PC-9 (cell line): ENCODE data around the gene ALKBH5. TPM values are rescaled to one million over a fixed set of nuclear protein-coding genes. Genes with fewer than 3 reads are reported as not detected.

ENCODE experiments used
- BruUV-seq: library from RNA; stranded (reverse); fragments of 400-500 nt; replicated peaks from 2 replicates; lab custom pipeline; 2021; lab: Mats Ljungman, UMichigan
- CTCF ChIA-PET: fragments of 300-600 bp; sonication (Branson Sonifier 250); formaldehyde crosslinking; loops from one replicate; lab custom pipeline; 2022; ENCODE audit warnings: antibody characterized with exemption; lab: Charles Lee
- POLR2A ChIA-PET: fragments of 300-600 bp; sonication (Branson Sonifier 250); formaldehyde crosslinking; loops from one replicate; lab custom pipeline; 2022; ENCODE audit warnings: antibody characterized with exemption; ENCODE audit not compliant: unreplicated experiment; lab: Charles Lee
- DNase-seq, 2 experiments: peaks; one replicate each; pipeline versions ENCODE4 v3.0.0 to v3.0.0-alpha.2; 2015 to 2022; ENCODE audit warnings: mixed read lengths in 1 of 2
- H2AFZ ChIP-seq: fragments of 200-600 bp; sonication (generic); 2 replicates; pipeline ENCODE4 v1.8.1; 2017; ENCODE audit warnings: antibody characterized with exemption
- H3F3A ChIP-seq: fragments of 200-600 bp; sonication (generic); 2 replicates; pipeline ENCODE4 v1.8.1; 2017; ENCODE audit warnings: antibody characterized with exemption, mild to moderate bottlenecking, low read depth; ENCODE audit not compliant: insufficient read depth
- H3K27ac ChIP-seq: fragments of 200-600 bp; sonication (generic); 2 replicates; pipeline ENCODE4 v1.6.1; 2016; ENCODE audit warnings: mixed run types
- H3K27me3 ChIP-seq: fragments of 200-600 bp; sonication (generic); 2 replicates; pipeline ENCODE4 v1.6.1; 2016; ENCODE audit warnings: low read depth, mixed run types; ENCODE audit not compliant: insufficient read depth
- H3K36me3 ChIP-seq: fragments of 200-600 bp; sonication (generic); 2 replicates; pipeline ENCODE4 v1.6.1; 2016; ENCODE audit warnings: low read depth, mixed run types
- H3K4me1 ChIP-seq: fragments of 200-600 bp; sonication (generic); replicated peaks from 2 replicates; pipeline ENCODE4 v1.6.1; 2016; ENCODE audit warnings: mixed run types; ENCODE audit not compliant: insufficient read depth
- H3K4me2 ChIP-seq: fragments of 200-600 bp; sonication (generic); 2 replicates; pipeline ENCODE4 v1.6.1; 2017; ENCODE audit warnings: mixed run types
- H3K4me3 ChIP-seq: fragments of 200-600 bp; sonication (generic); 2 replicates; pipeline ENCODE4 v1.6.1; 2016; ENCODE audit warnings: mixed run types
- H3K79me2 ChIP-seq: fragments of 200-600 bp; sonication (generic); 2 replicates; pipeline ENCODE4 v1.6.1; 2017; ENCODE audit warnings: low read depth, mixed run types
- H3K9me2 ChIP-seq: fragments of 200-600 bp; sonication (generic); 2 replicates; pipeline ENCODE4 v1.8.1; 2017; ENCODE audit warnings: mild to moderate bottlenecking; ENCODE audit not compliant: insufficient read depth
- H3K9me3 ChIP-seq: fragments of 200-600 bp; sonication (generic); 2 replicates; pipeline ENCODE4 v1.8.1; 2016; ENCODE audit warnings: low read depth; ENCODE audit not compliant: insufficient read depth
- H4K20me1 ChIP-seq: fragments of 200-600 bp; sonication (generic); 2 replicates; pipeline ENCODE4 v1.8.1; 2017; ENCODE audit not compliant: insufficient read depth
- EZH2 ChIP-seq: fragments of 200-600 bp; sonication (generic); IDR thresholded peaks from 2 replicates; pipeline ENCODE4 v1.8.0; 2017; ENCODE audit warnings: antibody characterized with exemption, low read depth
- intact Hi-C: fragments of 100-400 bp; cut with micrococcal nuclease; formaldehyde crosslinking; loops from one replicate; pipeline ENCODE4 v1.10.0; 2022; ENCODE audit not compliant: unreplicated experiment
- total RNA-seq: library from RNA; stranded (reverse); gene quantifications from 2 replicates; pipeline ENCODE4 v1.2.3, GENCODE V29; 2021
- TF ChIP-seq, protein P1 (sequence below): fragments of 200-600 bp; sonication (generic); conservative IDR thresholded peaks from 2 replicates; pipeline ENCODE4 v1.6.1; 2017; ENCODE audit warnings: mixed run types, antibody characterized with exemption, mild to moderate bottlenecking, moderate library complexity

Gene ALKBH5
- total RNA-seq, 1 experiment from 2014 or later: 117 TPM

DNA sequence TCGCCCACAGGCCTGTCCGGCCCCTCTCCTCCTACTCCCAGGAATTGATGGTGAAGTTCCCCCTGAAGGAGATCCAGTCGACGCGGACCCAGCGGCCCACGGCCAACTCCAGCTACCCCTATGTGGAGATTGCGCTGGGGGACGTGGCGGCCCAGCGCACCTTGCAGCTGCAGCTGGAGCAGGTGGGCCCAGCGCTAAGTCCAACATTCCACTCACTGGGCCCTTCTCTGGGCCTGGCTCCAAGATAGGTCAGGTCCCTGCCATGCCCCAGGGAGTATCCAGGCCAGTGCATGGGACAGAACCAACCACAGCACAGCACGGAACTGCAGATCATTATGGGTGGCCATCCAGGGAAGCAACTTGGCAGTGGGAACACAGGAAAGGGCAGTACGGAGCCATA is 9.9 kb upstream of the ALKBH5 start:
- Histone ChIP-seq H3K36me3 (no peaks in the 10 kb centered on the region), H3K4me2 (no peak overlapping the region), H3K9me3 (no peaks in the 10 kb centered on the region), H3K79me2 (no peaks in the 10 kb centered on the region), H2AFZ (no peak overlapping the region), H3K4me3 (no peak overlapping the region), H3K27me3 (no peaks in the 10 kb centered on the region), H4K20me1 (no peaks in the 10 kb centered on the region), H3F3A (no peaks in the 10 kb centered on the region), H3K4me1 (no peaks in the 10 kb centered on the region), H3K27ac (no peak overlapping the region), H3K9me2 (no peaks in the 10 kb centered on the region)
- intact Hi-C loops: no loop called here
- no TSS peak for BruUV-seq
- CTCF ChIA-PET: no interaction called here
- TF ChIP-seq, protein P1, sequence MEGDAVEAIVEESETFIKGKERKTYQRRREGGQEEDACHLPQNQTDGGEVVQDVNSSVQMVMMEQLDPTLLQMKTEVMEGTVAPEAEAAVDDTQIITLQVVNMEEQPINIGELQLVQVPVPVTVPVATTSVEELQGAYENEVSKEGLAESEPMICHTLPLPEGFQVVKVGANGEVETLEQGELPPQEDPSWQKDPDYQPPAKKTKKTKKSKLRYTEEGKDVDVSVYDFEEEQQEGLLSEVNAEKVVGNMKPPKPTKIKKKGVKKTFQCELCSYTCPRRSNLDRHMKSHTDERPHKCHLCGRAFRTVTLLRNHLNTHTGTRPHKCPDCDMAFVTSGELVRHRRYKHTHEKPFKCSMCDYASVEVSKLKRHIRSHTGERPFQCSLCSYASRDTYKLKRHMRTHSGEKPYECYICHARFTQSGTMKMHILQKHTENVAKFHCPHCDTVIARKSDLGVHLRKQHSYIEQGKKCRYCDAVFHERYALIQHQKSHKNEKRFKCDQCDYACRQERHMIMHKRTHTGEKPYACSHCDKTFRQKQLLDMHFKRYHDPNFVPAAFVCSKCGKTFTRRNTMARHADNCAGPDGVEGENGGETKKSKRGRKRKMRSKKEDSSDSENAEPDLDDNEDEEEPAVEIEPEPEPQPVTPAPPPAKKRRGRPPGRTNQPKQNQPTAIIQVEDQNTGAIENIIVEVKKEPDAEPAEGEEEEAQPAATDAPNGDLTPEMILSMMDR: no peak
- TF ChIP-seq EZH2: no peak
- POLR2A ChIA-PET: no interaction called here
- DNase-seq: no peak

DNA sequence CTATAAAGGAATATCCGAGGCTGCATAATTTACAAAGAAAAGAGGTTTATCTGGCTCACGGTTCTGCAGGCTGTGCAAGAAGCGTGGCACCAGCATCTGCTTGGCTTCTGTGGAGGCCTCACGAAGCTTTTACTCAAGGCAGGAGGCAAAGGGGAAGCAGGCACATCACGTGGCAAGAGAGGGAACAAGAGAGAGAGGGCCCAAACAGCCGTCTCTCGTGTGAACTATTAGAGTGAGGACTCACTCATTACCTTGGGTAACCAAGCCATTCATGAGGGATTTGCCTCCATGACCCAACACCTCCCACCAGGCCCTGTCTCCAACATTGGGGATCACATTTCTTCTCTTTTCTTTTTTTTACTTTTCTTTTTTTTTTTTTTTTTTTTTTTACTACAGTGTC is 7.5 kb upstream of the ALKBH5 start:
- H3K27me3 ChIP-seq: no peaks in the 10 kb centered on the region
- intact Hi-C loops: no loop called here
- ChIA-PET POLR2A (no interaction called here), CTCF (no interaction called here)
- no peaks in the 10 kb centered on the region for H3K4me1 ChIP-seq
- TF ChIP-seq, protein P1: no peak
- no peak for TF ChIP-seq EZH2
- no peak for DNase-seq
- no peaks in the 10 kb centered on the region for H3K36me3 ChIP-seq
- H3K79me2 ChIP-seq: no peaks in the 10 kb centered on the region
- H2AFZ ChIP-seq: no peak overlapping the region
- H3F3A ChIP-seq: no peaks in the 10 kb centered on the region; the same call in 1 of the 2 replicates
- no peak overlapping the region for H3K4me2 ChIP-seq
- H3K9me2 ChIP-seq: no peaks in the 10 kb centered on the region
- H3K27ac ChIP-seq: no peak overlapping the region
- no peaks in the 10 kb centered on the region for H4K20me1 ChIP-seq
- no peaks in the 10 kb centered on the region for H3K9me3 ChIP-seq
- no peak overlapping the region for H3K4me3 ChIP-seq
- BruUV-seq: no TSS peak

DNA sequence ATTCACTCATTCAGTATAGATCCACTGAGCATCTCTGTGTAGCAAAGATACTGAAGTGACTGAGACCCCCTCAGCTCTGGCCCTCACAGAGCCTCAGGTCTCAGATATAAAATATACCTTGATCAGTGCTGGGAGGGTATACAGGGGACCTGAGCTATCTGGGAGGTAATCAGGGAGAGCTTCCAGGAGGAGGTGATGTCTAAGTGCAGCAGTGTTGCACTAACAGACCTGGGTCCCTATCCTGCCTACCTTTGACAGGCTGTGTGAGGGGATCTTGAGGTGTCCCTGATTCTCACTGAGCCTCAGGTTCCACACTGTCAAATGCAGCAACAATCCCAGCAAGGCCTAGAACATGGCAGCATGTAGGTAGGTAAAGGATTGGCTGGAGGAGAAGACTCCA is 6.5 kb upstream of the ALKBH5 start:
- Histone ChIP-seq H3F3A (peaks cover 8% of the 10 kb centered on the region; the same call in 1 of the 2 replicates), H3K27me3 (no peaks in the 10 kb centered on the region), H3K4me3 (no peak overlapping the region), H3K4me1 (peaks cover 8% of the 10 kb centered on the region), H3K79me2 (no peaks in the 10 kb centered on the region), H3K27ac (no peak overlapping the region), H3K9me2 (no peaks in the 10 kb centered on the region), H2AFZ (no peak overlapping the region), H3K9me3 (no peaks in the 10 kb centered on the region), H3K4me2 (no peak overlapping the region), H4K20me1 (no peaks in the 10 kb centered on the region), H3K36me3 (no peaks in the 10 kb centered on the region)
- TF ChIP-seq EZH2: no peak
- TF ChIP-seq, protein P1: no peak
- POLR2A ChIA-PET: no interaction called here
- DNase-seq: no peak
- no TSS peak for BruUV-seq
- intact Hi-C loops: no loop called here
- CTCF ChIA-PET: interaction anchor here (0.5 kb wide), 1 partner anchor 16 kb away, joined by 4 read pairs; no protein-coding TSS in a partner anchor
